Stimulated activated naive B cell treated with anti-CD40 and anti-IgM and Interleukin-4, amounts not matched to agents 10 μg/mL and 1 μg/mL and 100 μg/mL, for 72 hours (primary cell): ENCODE results near the gene HPGDS.

ENCODE experiments used
- ATAC-seq, 2 donors: fragments of 150-1000 bp; cut with Tn5 transposase; replicated peaks; 2 replicates each; pipeline ENCODE4 v1.10.0; 2021; ENCODE audit warnings: moderate library complexity in 1 of 2
- DNase-seq: peaks from one replicate; pipeline ENCODE4 v3.0.0; 2021
- H3K27ac Mint-ChIP-seq: one replicate; pipeline ENCODE4 v1.8.0; 2022; ENCODE audit warnings: mild to moderate bottlenecking, mixed read lengths
- H3K27me3 Mint-ChIP-seq, 2 donors: one replicate each; pipeline ENCODE4 v1.8.0; 2022; ENCODE audit warnings: mixed read lengths in 2 of 2
- H3K36me3 Mint-ChIP-seq, 2 donors: one replicate each; pipeline ENCODE4 v1.8.0; 2022; ENCODE audit warnings: mixed read lengths in 2 of 2, mild to moderate bottlenecking in 1 of 2
- H3K4me1 Mint-ChIP-seq, 2 donors: one replicate each; pipeline ENCODE4 v1.8.0; 2022; ENCODE audit warnings: mixed read lengths in 2 of 2, mild to moderate bottlenecking in 1 of 2
- H3K4me3 Mint-ChIP-seq, 2 donors: one replicate each; pipeline ENCODE4 v1.8.0; 2022; ENCODE audit warnings: mild to moderate bottlenecking in 2 of 2, mixed read lengths in 2 of 2, moderate library complexity in 1 of 2
- H3K9me3 Mint-ChIP-seq, 2 donors: one replicate each; pipeline ENCODE4 v1.8.0; 2022; ENCODE audit warnings: mixed read lengths in 2 of 2, mild to moderate bottlenecking in 1 of 2

HPGDS gene

GRCh38 chr4:94369046-94369445 lies 26.4 kb upstream of the HPGDS start:
- Mint-ChIP-seq H3K27ac (no peak overlapping the region), H3K9me3 (peaks cover 0 to 9% of the 10 kb centered on the region in 2 donors), H3K36me3 (no peaks in the 10 kb centered on the region), H3K27me3 (peaks cover 0 to 13% of the 10 kb centered on the region in 2 donors), H3K4me3 (no peak overlapping the region), H3K4me1 (no peaks in the 10 kb centered on the region)
- DNase-seq (no peak), ATAC-seq (no peak)

- no peak for DNase-seq
- ATAC-seq = no peak
- peaks cover 0 to 9% of the 10 kb centered on the region in 2 donors for H3K9me3 Mint-ChIP-seq
- H3K36me3 Mint-ChIP-seq = no peaks in the 10 kb centered on the region
- no peaks in the 10 kb centered on the region for H3K4me1 Mint-ChIP-seq
- H3K27ac Mint-ChIP-seq = no peak overlapping the region
- peaks cover 0 to 13% of the 10 kb centered on the region in 2 donors for H3K27me3 Mint-ChIP-seq
- no peak overlapping the region for H3K4me3 Mint-ChIP-seq
These were observed 25.8 kb upstream of the HPGDS start for GRCh38 chr4:94368459-94368858.

- DNase-seq (no peak), ATAC-seq (no peak)
- Mint-ChIP-seq H3K4me3 (no peak overlapping the region), H3K36me3 (no peaks in the 10 kb centered on the region), H3K4me1 (no peaks in the 10 kb centered on the region), H3K27me3 (peaks cover 10 to 16% of the 10 kb centered on the region in 2 donors), H3K27ac (no peak overlapping the region), H3K9me3 (peaks cover 0 to 9% of the 10 kb centered on the region in 2 donors)
These were observed 22.7 kb upstream of the HPGDS start for GRCh38 chr4:94365304-94365703.

- Mint-ChIP-seq H3K27ac (no peak overlapping the region), H3K27me3 (peaks cover 10 to 11% of the 10 kb centered on the region in 2 donors), H3K9me3 (peaks cover 0 to 9% of the 10 kb centered on the region in 2 donors), H3K36me3 (no peaks in the 10 kb centered on the region), H3K4me1 (no peaks in the 10 kb centered on the region), H3K4me3 (no peak overlapping the region)
- ATAC-seq (no peak), DNase-seq (no peak)
These were observed 21.9 kb upstream of the HPGDS start for GRCh38 chr4:94364527-94364926.

- H3K27ac Mint-ChIP-seq = no peak overlapping the region
- H3K27me3 Mint-ChIP-seq = peaks cover 10 to 11% of the 10 kb centered on the region in 2 donors
- DNase-seq (no peak), ATAC-seq (no peak)
- H3K36me3 Mint-ChIP-seq = no peaks in the 10 kb centered on the region
- H3K4me1 Mint-ChIP-seq = no peaks in the 10 kb centered on the region
- no peak overlapping the region for H3K4me3 Mint-ChIP-seq
- H3K9me3 Mint-ChIP-seq = peaks cover 0 to 9% of the 10 kb centered on the region in 2 donors
These were observed 20.6 kb upstream of the HPGDS start for GRCh38 chr4:94363136-94363655.

GRCh38 chr4:94359838-94360237 lies 17.2 kb upstream of the HPGDS start:
- no peaks in the 10 kb centered on the region for H3K4me1 Mint-ChIP-seq
- ATAC-seq = no peak
- H3K4me3 Mint-ChIP-seq = no peak overlapping the region
- DNase-seq = no peak
- H3K36me3 Mint-ChIP-seq = no peaks in the 10 kb centered on the region
- H3K27ac Mint-ChIP-seq = no peak overlapping the region
- peaks cover 5 to 10% of the 10 kb centered on the region in 2 donors for H3K27me3 Mint-ChIP-seq
- H3K9me3 Mint-ChIP-seq = no peaks in the 10 kb centered on the region

- Mint-ChIP-seq H3K36me3 (no peaks in the 10 kb centered on the region), H3K4me1 (no peaks in the 10 kb centered on the region), H3K27me3 (peaks cover 5 to 10% of the 10 kb centered on the region in 2 donors), H3K27ac (no peak overlapping the region), H3K9me3 (no peaks in the 10 kb centered on the region), H3K4me3 (no peak overlapping the region)
- ATAC-seq = no peak
- DNase-seq = no peak
These were observed 16.6 kb upstream of the HPGDS start for GRCh38 chr4:94359221-94359620.

- no peaks in the 10 kb centered on the region for H3K4me1 Mint-ChIP-seq
These were observed 15.5 kb upstream of the HPGDS start for GRCh38 chr4:94358101-94358500.

GRCh38 chr4:94357624-94358023 lies 15.0 kb upstream of the HPGDS start:
- Mint-ChIP-seq H3K4me3 (no peak overlapping the region), H3K4me1 (no peaks in the 10 kb centered on the region), H3K9me3 (no peaks in the 10 kb centered on the region), H3K27me3 (peaks cover 5 to 10% of the 10 kb centered on the region in 2 donors), H3K36me3 (no peaks in the 10 kb centered on the region), H3K27ac (no peak overlapping the region)
- ATAC-seq = no peak
- no peak for DNase-seq

More at GRCh38 chr4:94358101-94358500, 15.5 kb upstream of the HPGDS start:
- ATAC-seq (no peak), DNase-seq (no peak)
- no peak overlapping the region for H3K27ac Mint-ChIP-seq
- no peaks in the 10 kb centered on the region for H3K9me3 Mint-ChIP-seq
- H3K27me3 Mint-ChIP-seq = peaks cover 5 to 10% of the 10 kb centered on the region in 2 donors
- H3K4me3 Mint-ChIP-seq = no peak overlapping the region
- no peaks in the 10 kb centered on the region for H3K36me3 Mint-ChIP-seq

- ATAC-seq (no peak), DNase-seq (no peak)
- H3K9me3 Mint-ChIP-seq = no peaks in the 10 kb centered on the region
- peaks cover 0 to 3% of the 10 kb centered on the region in 2 donors for H3K4me1 Mint-ChIP-seq
- H3K36me3 Mint-ChIP-seq = no peaks in the 10 kb centered on the region
- peaks cover 6 to 13% of the 10 kb centered on the region in 2 donors for H3K27me3 Mint-ChIP-seq
- no peak overlapping the region for H3K4me3 Mint-ChIP-seq
- H3K27ac Mint-ChIP-seq = no peak overlapping the region
These were observed 13.8 kb upstream of the HPGDS start for GRCh38 chr4:94356444-94356843.

- H3K4me3 Mint-ChIP-seq = no peak overlapping the region
- DNase-seq (no peak), ATAC-seq (no peak)
- H3K27me3 Mint-ChIP-seq = peaks cover 13 to 17% of the 10 kb centered on the region in 2 donors
- no peaks in the 10 kb centered on the region for H3K9me3 Mint-ChIP-seq
- no peak overlapping the region for H3K27ac Mint-ChIP-seq
- no peaks in the 10 kb centered on the region for H3K36me3 Mint-ChIP-seq
- H3K4me1 Mint-ChIP-seq = peaks cover 0 to 3% of the 10 kb centered on the region in 2 donors
These were observed 11.8 kb upstream of the HPGDS start for GRCh38 chr4:94354474-94354896.

- H3K9me3 Mint-ChIP-seq = no peaks in the 10 kb centered on the region
- DNase-seq = no peak
- peaks cover 0 to 3% of the 10 kb centered on the region in 2 donors for H3K4me1 Mint-ChIP-seq
- H3K36me3 Mint-ChIP-seq = no peaks in the 10 kb centered on the region
- no peak overlapping the region for H3K4me3 Mint-ChIP-seq
- ATAC-seq = no peak
- no peak overlapping the region for H3K27ac Mint-ChIP-seq
- H3K27me3 Mint-ChIP-seq = peaks cover 13 to 17% of the 10 kb centered on the region in 2 donors
These were observed 10.4 kb upstream of the HPGDS start for GRCh38 chr4:94352996-94353395.

- H3K4me3 Mint-ChIP-seq = no peak overlapping the region
These were observed 9.5 kb upstream of the HPGDS start for GRCh38 chr4:94352163-94352562.

GRCh38 chr4:94351319-94351718 lies 8.7 kb upstream of the HPGDS start:
- no peak for DNase-seq
- ATAC-seq = no peak
- Mint-ChIP-seq H3K4me1 (peaks cover 0 to 3% of the 10 kb centered on the region in 2 donors), H3K9me3 (no peaks in the 10 kb centered on the region), H3K27me3 (peaks cover 13 to 17% of the 10 kb centered on the region in 2 donors), H3K36me3 (no peaks in the 10 kb centered on the region), H3K27ac (no peak overlapping the region), H3K4me3 (no peak overlapping the region)

More at GRCh38 chr4:94352163-94352562, 9.5 kb upstream of the HPGDS start:
- Mint-ChIP-seq H3K9me3 (no peaks in the 10 kb centered on the region), H3K27me3 (peaks cover 13 to 17% of the 10 kb centered on the region in 2 donors), H3K27ac (no peak overlapping the region), H3K4me1 (peaks cover 0 to 3% of the 10 kb centered on the region in 2 donors), H3K36me3 (no peaks in the 10 kb centered on the region)
- no peak for DNase-seq
- no peak for ATAC-seq

- Mint-ChIP-seq H3K27me3 (peaks cover 13 to 17% of the 10 kb centered on the region in 2 donors), H3K4me1 (peaks cover 0 to 3% of the 10 kb centered on the region in 2 donors), H3K4me3 (no peak overlapping the region), H3K27ac (no peak overlapping the region), H3K9me3 (no peaks in the 10 kb centered on the region), H3K36me3 (no peaks in the 10 kb centered on the region)
- no peak for DNase-seq
- no peak for ATAC-seq
These were observed 7.5 kb upstream of the HPGDS start for GRCh38 chr4:94350095-94350494.
